Cardiac septum (tissue), 1 donor: Measurements from ENCODE around the gene NISCH. TPM values are rescaled to one million over a fixed set of nuclear protein-coding genes. Genes with fewer than 3 reads are reported as not detected.

Experiments
- DNase-seq: peaks from one replicate; pipeline ENCODE4 v3.0.0-alpha.2; 2020; ENCODE audit warnings: low spot score
- intact Hi-C: fragments of 100-400 bp; cut with DNase I; formaldehyde crosslinking; loops from one replicate; pipeline ENCODE4 v1.14.0; 2022
- total RNA-seq: library from RNA; stranded (reverse); fragmentation: NEBNext Ultra II Directional; extraction: Animal tissue kit (Norgen Biotek cat#: 25700); gene quantifications from one replicate; pipeline ENCODE4 v1.2.1, GENCODE V29; 2021
- donor health status: DM: no; HTN: no; CAD: no.

Gene NISCH
- total RNA-seq, 1 donor from 2014 or later = 59.1 TPM

- peak; percentile 59 for DNase-seq
- intact Hi-C loops = no loop called here
These were observed 21.4 kb upstream of the NISCH start for GRCh38 chr3:52433996-52434479.

DNA sequence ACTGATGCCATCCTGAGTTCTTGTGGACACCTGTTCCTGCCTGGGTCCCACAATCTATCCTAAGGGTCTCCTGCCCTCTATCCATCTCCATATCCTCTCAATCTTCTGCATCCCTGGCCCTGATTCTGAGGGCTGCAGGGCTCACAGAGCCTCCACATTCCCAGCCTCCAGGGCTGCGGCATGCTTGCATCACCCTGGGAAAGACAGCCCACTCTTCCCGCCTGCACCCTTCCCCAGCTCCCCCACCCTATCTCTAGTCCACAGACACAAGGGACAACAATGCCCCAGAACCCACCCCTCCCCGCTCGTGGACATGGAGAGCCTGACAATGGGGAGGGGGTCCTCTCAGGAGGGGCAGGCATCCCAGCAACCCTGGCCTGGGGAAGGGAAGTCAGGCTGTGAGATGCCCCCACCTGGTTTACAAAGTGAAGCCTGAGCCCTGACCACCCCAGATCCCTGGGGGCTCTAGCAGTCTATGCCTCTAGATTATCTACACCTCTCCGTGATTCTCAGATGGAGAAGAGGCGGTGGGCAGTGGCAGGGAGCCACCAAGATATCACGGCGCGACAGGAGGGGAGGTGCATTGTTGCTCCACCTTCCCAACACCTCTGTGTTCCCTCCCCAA lies 20.8 kb upstream of the NISCH start:
- intact Hi-C loops = no loop called here
- no peak for DNase-seq

GRCh38 chr3:52435246-52436101 lies 19.9 kb upstream of the NISCH start:
- DNase-seq = no peak
- intact Hi-C loops = no loop called here

GRCh38 chr3:52436500-52437149 lies 18.8 kb upstream of the NISCH start:
- DNase-seq = no peak
- intact Hi-C loops = no loop called here

- intact Hi-C loops = no loop called here
- no peak for DNase-seq
These were observed 17.9 kb upstream of the NISCH start for GRCh38 chr3:52437326-52438103.

- intact Hi-C loops = no loop called here
These were observed 17.4 kb upstream of the NISCH start for GRCh38 chr3:52438104-52438376.

DNA sequence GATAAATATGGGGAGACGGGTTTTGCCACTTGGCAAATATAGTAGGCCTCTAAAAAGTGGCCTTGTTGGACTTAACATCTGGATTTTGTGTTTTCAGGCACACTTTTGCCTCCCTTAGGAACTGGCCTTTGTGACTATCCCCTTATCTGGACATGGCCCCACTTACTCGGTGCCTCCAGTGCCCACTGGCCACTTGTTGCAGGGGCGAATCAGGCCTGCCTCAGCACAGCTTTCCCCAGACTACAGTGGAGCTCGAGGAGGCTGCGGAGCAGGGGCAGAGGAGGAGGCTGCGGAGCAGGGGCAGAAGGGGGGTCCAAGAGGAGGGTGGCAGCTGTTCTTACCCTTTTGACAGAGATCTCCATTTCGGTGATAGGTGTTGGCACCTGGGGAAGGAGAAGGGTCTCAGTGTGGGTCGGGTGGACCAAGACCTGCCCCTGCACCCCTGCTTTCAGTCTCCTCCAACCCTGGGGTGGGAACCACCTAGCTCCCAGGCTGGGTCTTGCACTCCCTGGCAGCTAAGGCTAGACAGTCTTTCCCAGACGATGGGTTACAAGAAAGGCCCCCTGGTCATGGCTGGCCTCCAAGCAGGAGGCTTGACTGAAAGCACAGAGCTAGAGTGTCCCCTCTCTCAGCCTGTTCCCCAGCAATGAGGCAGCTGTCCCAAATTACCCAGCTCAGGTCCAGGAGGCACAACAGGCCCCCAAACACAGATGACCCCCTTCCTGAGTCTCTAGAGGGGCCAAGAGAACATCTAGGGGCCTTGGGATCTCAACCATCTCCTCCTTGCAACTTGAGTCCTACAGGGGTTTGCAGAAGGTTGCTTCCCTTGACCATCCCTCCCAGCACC lies 16.6 kb upstream of the NISCH start:
- peak; percentile 72 for DNase-seq
- intact Hi-C loops = no loop called here

More at GRCh38 chr3:52438104-52438376, 17.4 kb upstream of the NISCH start:
- no peak for DNase-seq

GRCh38 chr3:52439426-52440248 lies 15.8 kb upstream of the NISCH start:
- intact Hi-C loops = no loop called here
- peak; percentile 66 for DNase-seq

GRCh38 chr3:52440249-52440551 lies 15.2 kb upstream of the NISCH start:
- DNase-seq = no peak
- intact Hi-C loops = no loop called here

DNA sequence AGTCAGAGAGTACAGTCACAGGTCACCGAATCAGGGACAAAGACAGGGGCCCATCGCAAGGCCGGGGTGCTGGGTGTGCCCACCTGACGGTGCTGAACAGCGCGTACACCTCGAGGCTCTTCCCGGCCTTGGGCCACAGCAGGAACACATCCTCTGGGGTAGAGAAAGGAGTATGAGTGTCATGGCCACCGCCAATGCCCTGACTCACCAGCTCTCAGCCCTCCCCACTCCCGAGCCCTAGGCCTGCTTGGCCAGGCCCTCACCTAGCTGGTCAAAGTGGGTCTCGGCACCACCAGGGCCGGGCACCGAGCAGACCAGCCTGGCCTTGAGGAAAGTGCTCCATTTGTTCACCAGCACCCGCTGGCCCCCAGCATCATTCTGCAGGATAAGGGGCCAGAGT lies 14.7 kb upstream of the NISCH start:
- DNase-seq = peak; percentile 39
- intact Hi-C loops = no loop called here

DNA sequence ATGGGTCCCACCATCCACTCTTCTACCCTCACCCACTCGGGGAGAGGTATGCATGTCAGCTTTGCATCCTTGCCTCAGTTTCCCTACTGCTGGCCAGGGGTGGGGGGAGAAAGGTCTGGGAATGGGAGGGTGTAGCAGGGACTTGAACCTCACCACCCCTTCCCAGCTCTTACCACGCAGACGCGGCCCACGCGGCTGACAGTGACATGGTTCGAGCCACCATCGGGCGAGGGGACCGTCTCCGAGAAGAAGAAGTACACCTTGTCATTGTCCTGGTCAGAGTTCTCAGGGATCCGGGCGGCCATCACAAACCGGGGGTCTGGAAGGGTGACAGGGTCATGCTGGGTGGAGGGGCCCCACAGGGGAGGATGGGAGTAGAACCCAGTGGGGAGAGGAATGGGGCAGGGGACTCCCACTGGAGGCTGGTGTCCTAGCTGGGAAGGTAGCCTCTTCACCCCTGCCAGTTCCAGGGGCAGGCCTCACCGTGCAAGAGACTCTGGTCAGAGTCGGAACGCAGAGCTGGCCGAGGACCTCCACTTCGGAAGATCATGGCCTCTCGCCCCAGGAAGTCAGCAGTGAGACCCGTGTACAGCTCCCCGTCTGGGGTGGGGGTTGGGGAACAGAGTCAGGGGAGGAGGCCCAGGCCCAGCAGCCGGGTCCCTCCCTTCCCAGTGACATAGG lies 14.2 kb upstream of the NISCH start:
- intact Hi-C loops = no loop called here

GRCh38 chr3:52441772-52442332 lies 13.6 kb upstream of the NISCH start:
- intact Hi-C loops = no loop called here
- DNase-seq = peak; percentile 56

More for the DNA sequence above, 14.2 kb upstream of the NISCH start:
- DNase-seq = peak; percentile 55

GRCh38 chr3:52442409-52443267 lies 12.8 kb upstream of the NISCH start:
- intact Hi-C loops = no loop called here
- peak; percentile 67 for DNase-seq

GRCh38 chr3:52443268-52443610 lies 12.2 kb upstream of the NISCH start:
- DNase-seq = no peak
- intact Hi-C loops = no loop called here

GRCh38 chr3:52443791-52444687 lies 11.4 kb upstream of the NISCH start:
- intact Hi-C loops = no loop called here

More at GRCh38 chr3:52443791-52444687, 11.4 kb upstream of the NISCH start:
- DNase-seq = peak; percentile 74
